PFSK-1 (cell line): ENCODE data around the gene SCAANT1.

ENCODE experiments used
- FOXP2 ChIP-seq: optimal IDR thresholded peaks from 2 replicates; pipeline ENCODE3; 2011; ENCODE audit warnings: borderline replicate concordance, control low read depth, inconsistent platforms; ENCODE audit not compliant: insufficient read depth; ENCODE audit errors: extremely low read length, extremely low read depth
- POLR2AphosphoS5 ChIP-seq: IDR thresholded peaks from 2 replicates; pipeline ENCODE4 v1.6.1; 2012; ENCODE audit warnings: low read depth, mild to moderate bottlenecking, control low read depth, low read length, moderate library complexity
- REST ChIP-seq, 2 experiments: IDR thresholded peaks; 2 replicates each; pipeline versions ENCODE4 v1.6.1 to v1.8.0; 2011 to 2012; ENCODE audit warnings: low read depth in 2 of 2, low read length in 2 of 2, control low read depth in 1 of 2, inconsistent platforms in 1 of 2, mild to moderate bottlenecking in 1 of 2, moderate library complexity in 1 of 2; ENCODE audit not compliant: insufficient read depth in 1 of 2
- SIN3A ChIP-seq: IDR thresholded peaks from 2 replicates; pipeline ENCODE4 v1.6.1; 2012; ENCODE audit warnings: mild to moderate bottlenecking, low read length, moderate library complexity, borderline replicate concordance; ENCODE audit not compliant: insufficient read depth
- TAF1 ChIP-seq: IDR thresholded peaks from 2 replicates; pipeline ENCODE4 v1.6.1; 2012; ENCODE audit warnings: low read length, control low read depth, borderline replicate concordance; ENCODE audit not compliant: insufficient read depth

SCAANT1 gene

GRCh38 chr3:63943678-63944077, 31.5 kb upstream of the SCAANT1 start:
- TF ChIP-seq REST (IDR thresholded peaks at IDR 0.05; ENCODE audit: insufficient read depth in 1 of 2, low read depth in 2 of 2, low read length in 2 of 2) (no peak), SIN3A (no peak), TAF1 (no peak), FOXP2 (no peak), POLR2AphosphoS5 (no peak)

- TF ChIP-seq SIN3A (no peak), REST (IDR thresholded peaks at IDR 0.05; ENCODE audit: insufficient read depth in 1 of 2, low read depth in 2 of 2, low read length in 2 of 2) (no peak), POLR2AphosphoS5 (no peak), FOXP2 (no peak), TAF1 (no peak)
These were observed 30.3 kb upstream of the SCAANT1 start for GRCh38 chr3:63942528-63942927.

- TF ChIP-seq REST (IDR thresholded peaks at IDR 0.05; ENCODE audit: insufficient read depth in 1 of 2, low read depth in 2 of 2, low read length in 2 of 2) (no peak), SIN3A (no peak), TAF1 (no peak), POLR2AphosphoS5 (no peak), FOXP2 (no peak)
These were observed 28.2 kb upstream of the SCAANT1 start for GRCh38 chr3:63940389-63940757.

GRCh38 chr3:63937661-63938651, 25.8 kb upstream of the SCAANT1 start:
- no peak for TF ChIP-seq POLR2AphosphoS5

GRCh38 chr3:63936925-63937324, 24.7 kb upstream of the SCAANT1 start:
- no peak for TF ChIP-seq TAF1
- no peak for TF ChIP-seq FOXP2
- TF ChIP-seq SIN3A: no peak
- no peak for TF ChIP-seq POLR2AphosphoS5
- no peak for TF ChIP-seq REST (IDR thresholded peaks at IDR 0.05; ENCODE audit: insufficient read depth in 1 of 2, low read depth in 2 of 2, low read length in 2 of 2)
